GM23338 (cell line): ENCODE results near the gene MMD. TPM values are rescaled to one million over a fixed set of nuclear protein-coding genes. Genes with fewer than 3 reads are reported as not detected.

Experiments
- ATAC-seq: fragments of 200-7000 bp; cut with Tn5 transposase; 3 replicates; pipeline ENCODE4 v1.9.1; 2020
- DNase-seq: peaks from one replicate; pipeline ENCODE4 v3.0.0-alpha.2; 2015; ENCODE audit warnings: low spot score
- H2AFZ ChIP-seq: fragments of 200-600 bp; sonication (generic); 2 replicates; pipeline ENCODE4 v1.8.0; 2016; ENCODE audit warnings: antibody characterized with exemption, mild to moderate bottlenecking, moderate library complexity
- H3F3A ChIP-seq: fragments of 200-600 bp; sonication (generic); replicated peaks from 2 replicates; pipeline ENCODE4 v1.8.0; 2017; ENCODE audit warnings: antibody characterized with exemption, mixed run types, low read depth
- H3K27ac ChIP-seq: fragments of 200-600 bp; sonication (generic); 2 replicates; pipeline ENCODE4 v1.6.1; 2016; ENCODE audit warnings: low read depth
- H3K27me3 ChIP-seq: fragments of 200-600 bp; sonication (generic); 2 replicates; pipeline ENCODE4 v1.8.0; 2016; ENCODE audit warnings: mild to moderate bottlenecking, mixed run types, moderate library complexity; ENCODE audit not compliant: insufficient read depth
- H3K36me3 ChIP-seq: fragments of 200-600 bp; sonication (generic); 2 replicates; pipeline ENCODE4 v1.8.0; 2016; ENCODE audit warnings: mild to moderate bottlenecking; ENCODE audit not compliant: insufficient read depth
- H3K4me1 ChIP-seq: fragments of 200-600 bp; sonication (generic); 2 replicates; pipeline ENCODE4 v1.8.0; 2016; ENCODE audit warnings: mild to moderate bottlenecking, moderate library complexity; ENCODE audit not compliant: insufficient read depth
- H3K4me2 ChIP-seq: fragments of 200-600 bp; sonication (generic); 2 replicates; pipeline ENCODE4 v1.7.1; 2017; ENCODE audit warnings: mixed run types
- H3K4me3 ChIP-seq: fragments of 200-600 bp; sonication (generic); 2 replicates; pipeline ENCODE4 v1.6.1; 2016; ENCODE audit warnings: mixed run types
- H3K79me2 ChIP-seq: fragments of 200-600 bp; sonication (generic); replicated peaks from 2 replicates; pipeline ENCODE4 v1.8.0; 2017; ENCODE audit warnings: mild to moderate bottlenecking; ENCODE audit not compliant: insufficient read depth
- H3K9me2 ChIP-seq: fragments of 200-600 bp; sonication (generic); 2 replicates; pipeline ENCODE4 v1.8.0; 2017; ENCODE audit not compliant: insufficient read depth
- H4K20me1 ChIP-seq: fragments of 200-600 bp; sonication (generic); replicated peaks from 2 replicates; pipeline ENCODE4 v1.8.0; 2017; ENCODE audit warnings: mild to moderate bottlenecking; ENCODE audit not compliant: insufficient read depth
- H3K27ac Mint-ChIP-seq: 2 replicates; pipeline ENCODE4 v1.8.0; 2020; ENCODE audit warnings: inconsistent platforms, mild to moderate bottlenecking, moderate library complexity, mixed read lengths
- H3K27me3 Mint-ChIP-seq: 3 replicates; pipeline ENCODE4 v1.8.0; 2022; ENCODE audit warnings: low read depth, mild to moderate bottlenecking, moderate library complexity, mixed read lengths, inconsistent platforms; ENCODE audit not compliant: insufficient read depth, poor library complexity
- H3K36me3 Mint-ChIP-seq: 3 replicates; pipeline ENCODE4 v1.8.0; 2021; ENCODE audit warnings: low read depth, mild to moderate bottlenecking, inconsistent platforms, moderate library complexity, mixed read lengths
- H3K4me1 Mint-ChIP-seq: 3 replicates; pipeline ENCODE4 v1.8.0; 2020; ENCODE audit warnings: mild to moderate bottlenecking, inconsistent platforms, mixed read lengths
- H3K4me3 Mint-ChIP-seq: 3 replicates; pipeline ENCODE4 v1.8.0; 2021; ENCODE audit warnings: moderate library complexity, mild to moderate bottlenecking, inconsistent platforms, mixed read lengths
- H3K9me3 Mint-ChIP-seq: 3 replicates; pipeline ENCODE4 v1.8.0; 2020; ENCODE audit warnings: moderate library complexity, mild to moderate bottlenecking, inconsistent platforms, mixed read lengths
- CREB1 ChIP-seq: fragments of 250-450 bp; sonication (Bioruptor Pico); IDR thresholded peaks from 2 replicates; pipeline ENCODE4 v1.5.0; 2020; ENCODE audit warnings: low read depth, mild to moderate bottlenecking, moderate library complexity
- EZH2 ChIP-seq: fragments of 200-600 bp; sonication (generic); IDR thresholded peaks from one replicate; pipeline ENCODE4 v1.8.0; 2017; ENCODE audit warnings: antibody characterized with exemption, mild to moderate bottlenecking, low read depth; ENCODE audit not compliant: unreplicated experiment
- JUNB ChIP-seq: IDR thresholded peaks from one replicate; pipeline ENCODE4 v1.6.1; 2016; ENCODE audit warnings: antibody characterized with exemption; ENCODE audit not compliant: unreplicated experiment
- NANOG ChIP-seq: IDR thresholded peaks from 2 replicates; pipeline ENCODE4 v1.6.1; 2016; ENCODE audit warnings: antibody characterized with exemption, borderline replicate concordance
- STAT1 ChIP-seq: IDR thresholded peaks from one replicate; pipeline ENCODE4 v1.6.1; 2016; ENCODE audit warnings: antibody characterized with exemption; ENCODE audit not compliant: unreplicated experiment
- ZNF331 ChIP-seq: fragments of 250-450 bp; sonication (Bioruptor Pico); IDR thresholded peaks from 2 replicates; pipeline ENCODE4 v1.5.0; 2020; ENCODE audit warnings: low read depth, mild to moderate bottlenecking, moderate library complexity
- polyA plus RNA-seq: library from polyadenylated mRNA; unstranded; fragments of >200 nt; fragmentation: Nextera tagmentation; extraction: Ambion mirVana; gene quantifications from 2 replicates; pipeline ENCODE4 v1.2.1, GENCODE V29; 2016
- total RNA-seq: library from RNA; depleted of rRNA; stranded (reverse); fragments of >200 nt; shearing (Covaris generic); gene quantifications from 2 replicates; pipeline ENCODE4 v1.2.3, GENCODE V29; 2014
- TF ChIP-seq, protein P1 (sequence below): fragments of 250-450 bp; sonication (Bioruptor Pico); IDR thresholded peaks from 2 replicates; pipeline ENCODE4 v1.5.0; 2020; ENCODE audit warnings: mild to moderate bottlenecking, moderate library complexity
- TF ChIP-seq, protein P2 (sequence below), 2 experiments: fragments of 200-600 bp in 1 of 2; sonication (generic) in 1 of 2; conservative IDR thresholded peaks; 2 replicates each; pipeline versions ENCODE4 v1.5.1 to v1.6.1; 2016 to 2017; ENCODE audit warnings: antibody characterized with exemption in 2 of 2, low read depth in 2 of 2, mild to moderate bottlenecking in 2 of 2, moderate library complexity in 1 of 2
- TF ChIP-seq, protein P3 (sequence below): IDR thresholded peaks from 2 replicates; pipeline ENCODE4 v1.6.1; 2016; ENCODE audit warnings: antibody characterized with exemption
- TF ChIP-seq, protein P4 (sequence below): IDR thresholded peaks from one replicate; pipeline ENCODE4 v1.6.1; 2018; ENCODE audit warnings: antibody characterized with exemption; ENCODE audit not compliant: unreplicated experiment

MMD gene
- total and polyA plus RNA-seq, 2 experiments from 2014 or later, result 46.4 to 47.0 TPM

DNA sequence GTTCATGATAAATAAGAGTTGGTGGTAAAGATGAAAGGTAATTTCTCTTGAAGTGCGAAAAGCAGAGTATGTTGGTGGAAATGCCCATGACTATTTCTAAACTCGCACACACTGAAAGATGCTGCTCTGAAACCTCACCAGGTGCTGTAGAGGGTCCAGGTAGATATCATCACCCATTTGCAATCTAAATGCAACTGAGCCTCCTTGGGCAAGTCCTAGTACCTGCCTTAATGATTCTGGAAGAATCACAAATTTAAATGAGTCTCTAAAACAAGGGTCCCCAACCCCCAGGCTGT, 5.9 kb upstream of the MMD start (continued):
- TF ChIP-seq, protein P1, sequence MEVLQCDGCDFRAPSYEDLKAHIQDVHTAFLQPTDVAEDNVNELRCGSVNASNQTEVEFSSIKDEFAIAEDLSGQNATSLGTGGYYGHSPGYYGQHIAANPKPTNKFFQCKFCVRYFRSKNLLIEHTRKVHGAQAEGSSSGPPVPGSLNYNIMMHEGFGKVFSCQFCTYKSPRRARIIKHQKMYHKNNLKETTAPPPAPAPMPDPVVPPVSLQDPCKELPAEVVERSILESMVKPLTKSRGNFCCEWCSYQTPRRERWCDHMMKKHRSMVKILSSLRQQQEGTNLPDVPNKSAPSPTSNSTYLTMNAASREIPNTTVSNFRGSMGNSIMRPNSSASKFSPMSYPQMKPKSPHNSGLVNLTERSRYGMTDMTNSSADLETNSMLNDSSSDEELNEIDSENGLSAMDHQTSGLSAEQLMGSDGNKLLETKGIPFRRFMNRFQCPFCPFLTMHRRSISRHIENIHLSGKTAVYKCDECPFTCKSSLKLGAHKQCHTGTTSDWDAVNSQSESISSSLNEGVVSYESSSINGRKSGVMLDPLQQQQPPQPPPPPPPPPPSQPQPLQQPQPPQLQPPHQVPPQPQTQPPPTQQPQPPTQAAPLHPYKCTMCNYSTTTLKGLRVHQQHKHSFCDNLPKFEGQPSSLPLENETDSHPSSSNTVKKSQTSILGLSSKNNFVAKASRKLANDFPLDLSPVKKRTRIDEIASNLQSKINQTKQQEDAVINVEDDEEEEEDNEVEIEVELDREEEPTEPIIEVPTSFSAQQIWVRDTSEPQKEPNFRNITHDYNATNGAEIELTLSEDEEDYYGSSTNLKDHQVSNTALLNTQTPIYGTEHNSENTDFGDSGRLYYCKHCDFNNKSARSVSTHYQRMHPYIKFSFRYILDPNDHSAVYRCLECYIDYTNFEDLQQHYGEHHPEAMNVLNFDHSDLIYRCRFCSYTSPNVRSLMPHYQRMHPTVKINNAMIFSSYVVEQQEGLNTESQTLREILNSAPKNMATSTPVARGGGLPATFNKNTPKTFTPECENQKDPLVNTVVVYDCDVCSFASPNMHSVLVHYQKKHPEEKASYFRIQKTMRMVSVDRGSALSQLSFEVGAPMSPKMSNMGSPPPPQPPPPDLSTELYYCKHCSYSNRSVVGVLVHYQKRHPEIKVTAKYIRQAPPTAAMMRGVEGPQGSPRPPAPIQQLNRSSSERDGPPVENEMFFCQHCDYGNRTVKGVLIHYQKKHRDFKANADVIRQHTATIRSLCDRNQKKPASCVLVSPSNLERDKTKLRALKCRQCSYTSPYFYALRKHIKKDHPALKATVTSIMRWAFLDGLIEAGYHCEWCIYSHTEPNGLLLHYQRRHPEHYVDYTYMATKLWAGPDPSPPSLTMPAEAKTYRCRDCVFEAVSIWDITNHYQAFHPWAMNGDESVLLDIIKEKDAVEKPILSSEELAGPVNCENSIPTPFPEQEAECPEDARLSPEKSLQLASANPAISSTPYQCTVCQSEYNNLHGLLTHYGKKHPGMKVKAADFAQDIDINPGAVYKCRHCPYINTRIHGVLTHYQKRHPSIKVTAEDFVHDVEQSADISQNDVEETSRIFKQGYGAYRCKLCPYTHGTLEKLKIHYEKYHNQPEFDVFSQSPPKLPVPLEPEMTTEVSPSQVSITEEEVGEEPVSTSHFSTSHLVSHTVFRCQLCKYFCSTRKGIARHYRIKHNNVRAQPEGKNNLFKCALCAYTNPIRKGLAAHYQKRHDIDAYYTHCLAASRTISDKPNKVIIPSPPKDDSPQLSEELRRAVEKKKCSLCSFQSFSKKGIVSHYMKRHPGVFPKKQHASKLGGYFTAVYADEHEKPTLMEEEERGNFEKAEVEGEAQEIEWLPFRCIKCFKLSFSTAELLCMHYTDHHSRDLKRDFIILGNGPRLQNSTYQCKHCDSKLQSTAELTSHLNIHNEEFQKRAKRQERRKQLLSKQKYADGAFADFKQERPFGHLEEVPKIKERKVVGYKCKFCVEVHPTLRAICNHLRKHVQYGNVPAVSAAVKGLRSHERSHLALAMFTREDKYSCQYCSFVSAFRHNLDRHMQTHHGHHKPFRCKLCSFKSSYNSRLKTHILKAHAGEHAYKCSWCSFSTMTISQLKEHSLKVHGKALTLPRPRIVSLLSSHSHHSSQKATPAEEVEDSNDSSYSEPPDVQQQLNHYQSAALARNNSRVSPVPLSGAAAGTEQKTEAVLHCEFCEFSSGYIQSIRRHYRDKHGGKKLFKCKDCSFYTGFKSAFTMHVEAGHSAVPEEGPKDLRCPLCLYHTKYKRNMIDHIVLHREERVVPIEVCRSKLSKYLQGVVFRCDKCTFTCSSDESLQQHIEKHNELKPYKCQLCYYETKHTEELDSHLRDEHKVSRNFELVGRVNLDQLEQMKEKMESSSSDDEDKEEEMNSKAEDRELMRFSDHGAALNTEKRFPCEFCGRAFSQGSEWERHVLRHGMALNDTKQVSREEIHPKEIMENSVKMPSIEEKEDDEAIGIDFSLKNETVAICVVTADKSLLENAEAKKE (CRISPR knock-in tag), result no peak
- TF ChIP-seq NANOG, result no peak

DNA sequence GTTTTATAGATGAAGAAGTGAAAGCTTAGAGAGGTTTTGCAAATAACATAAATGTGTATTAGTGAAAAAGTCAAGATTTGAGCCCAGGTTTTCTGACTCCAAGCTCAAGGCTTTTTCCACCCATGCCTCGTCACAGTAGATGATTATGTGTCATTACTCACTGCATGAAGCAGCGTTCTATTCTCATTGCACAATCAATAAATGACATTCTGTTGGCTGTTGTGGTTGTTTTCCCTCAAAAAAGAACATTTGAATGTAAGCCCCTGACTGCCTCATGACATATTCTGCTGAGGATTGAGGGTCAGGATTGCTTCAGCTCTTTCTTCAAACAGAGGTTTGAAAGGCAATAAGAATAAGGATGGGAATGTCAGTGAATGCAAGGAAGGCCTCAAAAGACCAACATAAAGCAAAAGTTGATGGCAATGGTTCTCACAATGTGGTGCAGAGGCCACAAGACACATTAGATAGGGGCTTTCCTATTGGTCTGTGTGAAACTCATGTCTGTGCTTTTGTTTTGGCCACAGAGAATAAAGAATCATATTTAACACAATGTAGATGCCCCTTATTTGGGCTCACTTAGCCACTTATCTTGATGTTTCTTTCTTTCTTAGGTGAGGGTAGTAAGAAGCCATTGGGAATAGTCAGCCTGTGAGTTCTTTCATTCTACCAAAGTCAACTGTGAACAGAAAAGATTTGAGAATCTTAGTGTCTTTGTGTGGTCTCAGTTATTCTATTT, 5.4 kb upstream of the MMD start:
- no peaks in the 10 kb centered on the region for H3K27me3 Mint-ChIP-seq
- TF ChIP-seq, protein P2, sequence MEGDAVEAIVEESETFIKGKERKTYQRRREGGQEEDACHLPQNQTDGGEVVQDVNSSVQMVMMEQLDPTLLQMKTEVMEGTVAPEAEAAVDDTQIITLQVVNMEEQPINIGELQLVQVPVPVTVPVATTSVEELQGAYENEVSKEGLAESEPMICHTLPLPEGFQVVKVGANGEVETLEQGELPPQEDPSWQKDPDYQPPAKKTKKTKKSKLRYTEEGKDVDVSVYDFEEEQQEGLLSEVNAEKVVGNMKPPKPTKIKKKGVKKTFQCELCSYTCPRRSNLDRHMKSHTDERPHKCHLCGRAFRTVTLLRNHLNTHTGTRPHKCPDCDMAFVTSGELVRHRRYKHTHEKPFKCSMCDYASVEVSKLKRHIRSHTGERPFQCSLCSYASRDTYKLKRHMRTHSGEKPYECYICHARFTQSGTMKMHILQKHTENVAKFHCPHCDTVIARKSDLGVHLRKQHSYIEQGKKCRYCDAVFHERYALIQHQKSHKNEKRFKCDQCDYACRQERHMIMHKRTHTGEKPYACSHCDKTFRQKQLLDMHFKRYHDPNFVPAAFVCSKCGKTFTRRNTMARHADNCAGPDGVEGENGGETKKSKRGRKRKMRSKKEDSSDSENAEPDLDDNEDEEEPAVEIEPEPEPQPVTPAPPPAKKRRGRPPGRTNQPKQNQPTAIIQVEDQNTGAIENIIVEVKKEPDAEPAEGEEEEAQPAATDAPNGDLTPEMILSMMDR (conservative IDR thresholded peaks at IDR 0.05; ENCODE audit: low read depth in 2 of 2), result no peak
- TF ChIP-seq, protein P3, sequence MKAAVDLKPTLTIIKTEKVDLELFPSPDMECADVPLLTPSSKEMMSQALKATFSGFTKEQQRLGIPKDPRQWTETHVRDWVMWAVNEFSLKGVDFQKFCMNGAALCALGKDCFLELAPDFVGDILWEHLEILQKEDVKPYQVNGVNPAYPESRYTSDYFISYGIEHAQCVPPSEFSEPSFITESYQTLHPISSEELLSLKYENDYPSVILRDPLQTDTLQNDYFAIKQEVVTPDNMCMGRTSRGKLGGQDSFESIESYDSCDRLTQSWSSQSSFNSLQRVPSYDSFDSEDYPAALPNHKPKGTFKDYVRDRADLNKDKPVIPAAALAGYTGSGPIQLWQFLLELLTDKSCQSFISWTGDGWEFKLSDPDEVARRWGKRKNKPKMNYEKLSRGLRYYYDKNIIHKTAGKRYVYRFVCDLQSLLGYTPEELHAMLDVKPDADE, result no peak
- TF ChIP-seq EZH2, result no peak
- TF ChIP-seq ZNF331 (CRISPR knock-in tag), result no peak
- TF ChIP-seq, protein P4, sequence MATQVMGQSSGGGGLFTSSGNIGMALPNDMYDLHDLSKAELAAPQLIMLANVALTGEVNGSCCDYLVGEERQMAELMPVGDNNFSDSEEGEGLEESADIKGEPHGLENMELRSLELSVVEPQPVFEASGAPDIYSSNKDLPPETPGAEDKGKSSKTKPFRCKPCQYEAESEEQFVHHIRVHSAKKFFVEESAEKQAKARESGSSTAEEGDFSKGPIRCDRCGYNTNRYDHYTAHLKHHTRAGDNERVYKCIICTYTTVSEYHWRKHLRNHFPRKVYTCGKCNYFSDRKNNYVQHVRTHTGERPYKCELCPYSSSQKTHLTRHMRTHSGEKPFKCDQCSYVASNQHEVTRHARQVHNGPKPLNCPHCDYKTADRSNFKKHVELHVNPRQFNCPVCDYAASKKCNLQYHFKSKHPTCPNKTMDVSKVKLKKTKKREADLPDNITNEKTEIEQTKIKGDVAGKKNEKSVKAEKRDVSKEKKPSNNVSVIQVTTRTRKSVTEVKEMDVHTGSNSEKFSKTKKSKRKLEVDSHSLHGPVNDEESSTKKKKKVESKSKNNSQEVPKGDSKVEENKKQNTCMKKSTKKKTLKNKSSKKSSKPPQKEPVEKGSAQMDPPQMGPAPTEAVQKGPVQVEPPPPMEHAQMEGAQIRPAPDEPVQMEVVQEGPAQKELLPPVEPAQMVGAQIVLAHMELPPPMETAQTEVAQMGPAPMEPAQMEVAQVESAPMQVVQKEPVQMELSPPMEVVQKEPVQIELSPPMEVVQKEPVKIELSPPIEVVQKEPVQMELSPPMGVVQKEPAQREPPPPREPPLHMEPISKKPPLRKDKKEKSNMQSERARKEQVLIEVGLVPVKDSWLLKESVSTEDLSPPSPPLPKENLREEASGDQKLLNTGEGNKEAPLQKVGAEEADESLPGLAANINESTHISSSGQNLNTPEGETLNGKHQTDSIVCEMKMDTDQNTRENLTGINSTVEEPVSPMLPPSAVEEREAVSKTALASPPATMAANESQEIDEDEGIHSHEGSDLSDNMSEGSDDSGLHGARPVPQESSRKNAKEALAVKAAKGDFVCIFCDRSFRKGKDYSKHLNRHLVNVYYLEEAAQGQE, result no peak
- no peak for TF ChIP-seq NANOG
- TF ChIP-seq CREB1, result no peak
- TF ChIP-seq STAT1, result no peak
- TF ChIP-seq JUNB, result no peak

More for the DNA sequence above, 5.4 kb upstream of the MMD start:
- no peak overlapping the region for H2AFZ ChIP-seq
- H3F3A ChIP-seq, result no peaks in the 10 kb centered on the region
- ATAC-seq, result no peak
- no peak overlapping the region for H3K4me3 ChIP-seq
- H3K9me2 ChIP-seq, result no peaks in the 10 kb centered on the region
- no peak for DNase-seq
- no peak overlapping the region for H3K4me2 ChIP-seq
- H3K79me2 ChIP-seq, result no peaks in the 10 kb centered on the region
- no peak overlapping the region for H3K4me3 Mint-ChIP-seq
- no peaks in the 10 kb centered on the region; the same call in 2 of the 3 replicates for H3K9me3 Mint-ChIP-seq
- H3K27ac ChIP-seq, result no peak overlapping the region
- H3K27me3 ChIP-seq, result no peaks in the 10 kb centered on the region
- no peaks in the 10 kb centered on the region for H3K36me3 ChIP-seq
- H3K4me1 ChIP-seq, result no peaks in the 10 kb centered on the region
- no peaks in the 10 kb centered on the region for H3K36me3 Mint-ChIP-seq
- H3K27ac Mint-ChIP-seq, result no peak overlapping the region
- no peaks in the 10 kb centered on the region for H4K20me1 ChIP-seq
- H3K4me1 Mint-ChIP-seq, result peaks cover 9% of the 10 kb centered on the region; the same call in 2 of the 3 replicates
